MV-4-11 (cell line): ENCODE data around the gene PLEKHG3.
A peak's percentile ranks its signal among the peaks of the same experiment; 100 is the strongest.

Experiments used
- DNase-seq: peaks from one replicate; lab custom pipeline; 2025; lab: John Stamatoyannopoulos, UW

PLEKHG3 gene

DNA sequence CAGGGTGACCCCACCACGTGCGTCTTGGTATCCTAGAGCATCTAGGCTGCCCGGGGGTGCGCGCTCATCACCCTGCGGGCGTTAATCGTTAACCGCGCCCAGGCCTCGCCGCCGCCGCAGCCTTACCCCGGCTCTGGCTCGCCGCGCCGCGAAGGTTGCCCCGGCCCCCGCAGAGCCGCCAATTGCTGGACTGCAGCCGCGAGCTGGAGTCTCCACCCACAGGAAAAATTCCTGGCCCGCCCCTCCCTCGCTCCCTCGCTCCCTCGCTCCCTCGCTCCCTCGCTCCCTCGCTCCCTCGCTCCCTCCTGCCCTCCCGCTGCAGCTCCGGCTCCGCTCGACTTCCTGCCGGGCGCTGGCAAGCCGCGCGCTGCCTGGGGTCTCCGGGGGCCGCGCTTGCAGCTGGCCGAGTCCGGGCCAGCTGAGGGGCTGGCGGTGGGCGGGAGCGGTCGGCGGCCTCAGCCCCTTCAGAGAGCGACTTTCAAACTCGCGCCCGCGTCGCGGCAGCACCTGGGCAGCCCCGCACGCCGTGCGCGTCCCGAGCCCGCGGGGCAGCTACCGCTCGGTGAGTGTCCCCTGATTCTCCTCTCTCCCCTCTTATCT, at the start of gene PLEKHG3:
TSS of gene PLEKHG3 (plus strand) at position 282 of the 600 bp plus-strand sequence. CDS start 23,208 bp downstream, outside the sequence.
- peak; percentile 29 for DNase-seq

DNA sequence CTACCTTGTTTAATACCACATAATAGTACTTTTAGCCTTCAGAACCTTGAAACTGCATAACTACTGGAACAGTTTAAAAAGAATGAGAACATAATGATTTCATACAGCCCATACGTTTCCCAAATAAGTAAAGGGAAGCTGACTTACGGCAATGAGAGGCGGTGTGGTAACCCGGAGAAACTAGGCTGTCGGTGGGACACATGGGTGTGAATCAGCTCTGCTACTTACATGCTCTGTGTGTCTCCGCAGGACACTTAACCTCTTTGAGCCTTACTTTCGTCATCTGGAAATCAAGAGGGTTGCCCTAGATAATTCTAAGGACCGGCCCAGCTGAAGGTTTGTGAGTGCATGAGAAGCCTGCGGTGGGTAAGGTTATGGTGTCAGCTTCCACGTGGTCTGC, 49.3 kb upstream of the PLEKHG3 start:
- peak; percentile 88 for DNase-seq

DNA sequence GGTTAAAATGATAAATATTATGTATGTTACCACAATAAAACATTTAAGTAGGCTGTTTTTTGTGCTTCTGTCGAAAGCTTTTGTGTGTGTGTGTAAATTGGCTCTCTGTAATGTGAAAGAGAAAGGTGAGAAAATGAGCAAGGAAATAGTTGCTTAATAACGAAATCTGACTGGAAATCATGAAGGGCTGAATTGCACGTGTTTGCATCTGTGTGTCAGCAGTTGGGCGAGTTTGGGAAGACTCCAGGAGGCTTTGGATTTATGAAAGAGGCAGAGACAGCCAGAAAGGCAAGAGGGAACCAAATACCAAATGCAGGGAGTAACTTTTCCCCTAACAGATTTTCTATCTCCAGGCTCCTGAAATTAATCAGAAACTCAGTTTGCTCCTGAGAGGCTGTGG, 47.2 kb upstream of the PLEKHG3 start:
- DNase-seq: no peak

DNA sequence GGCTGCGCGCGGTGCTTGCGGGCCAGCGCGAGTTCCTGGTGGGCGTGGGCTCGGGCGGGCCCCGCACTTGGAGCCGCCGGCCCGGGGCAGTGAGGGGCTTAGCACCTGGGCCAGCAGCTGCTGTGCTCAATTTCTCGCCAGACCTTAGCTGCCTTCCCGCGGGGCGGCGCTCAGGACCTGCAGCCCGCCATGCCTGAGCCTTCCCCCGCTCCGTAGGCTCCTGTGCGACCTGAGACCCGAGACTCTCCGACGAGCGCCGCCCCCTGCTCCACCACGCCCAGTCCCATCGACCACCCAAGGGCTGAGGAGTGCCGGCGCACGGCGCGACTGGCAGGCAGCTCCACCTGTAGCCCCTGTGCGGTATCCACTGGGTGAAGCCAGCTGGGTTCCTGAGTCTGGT, 46.0 kb upstream of the PLEKHG3 start:
- DNase-seq: no peak

DNA sequence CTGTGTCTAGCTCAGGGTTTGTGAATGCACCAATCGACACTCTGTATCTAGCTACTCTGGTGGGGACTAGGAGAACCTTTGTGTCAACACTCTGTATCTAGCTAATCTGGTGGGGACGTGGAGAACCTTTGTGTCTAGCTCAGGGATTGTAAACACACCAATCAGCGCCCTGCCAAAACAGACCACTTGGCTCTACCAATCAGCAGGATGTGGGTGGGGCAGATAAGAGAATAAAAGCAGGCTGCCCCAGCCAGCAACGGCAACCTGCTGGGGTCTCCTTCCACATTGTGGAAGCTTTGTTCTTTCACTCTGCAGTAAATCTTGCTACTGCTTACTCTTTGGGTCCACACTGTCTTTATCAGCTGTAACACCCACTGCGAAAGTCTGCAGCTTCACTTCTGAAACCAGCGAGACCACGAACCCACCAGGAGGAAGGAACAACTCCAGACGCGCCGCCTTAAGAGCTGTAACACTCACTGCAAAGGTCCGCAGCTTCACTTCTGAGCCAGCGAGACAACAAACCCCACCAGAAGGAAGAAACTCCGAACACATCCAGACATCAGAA, 45.4 kb upstream of the PLEKHG3 start:
- peak; percentile 80 for DNase-seq

DNA sequence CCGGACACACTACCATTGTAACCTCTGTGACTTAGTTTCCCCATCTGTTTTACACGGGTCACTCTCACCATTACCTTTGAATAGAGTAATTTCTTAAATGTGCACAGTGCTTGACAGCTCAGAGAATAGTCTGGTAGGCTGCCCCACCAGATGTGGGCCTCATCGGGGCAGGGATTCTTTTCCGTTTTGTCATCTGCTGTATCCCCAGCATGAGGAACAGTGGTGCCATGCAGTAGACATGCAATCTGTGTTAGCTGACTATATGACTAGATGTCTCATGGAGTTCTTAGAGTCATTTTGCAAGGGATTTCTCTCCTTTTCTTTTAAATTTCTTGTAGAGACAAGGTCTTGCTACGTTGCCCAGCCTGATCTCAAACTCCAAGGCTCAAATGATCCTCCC, 44.9 kb upstream of the PLEKHG3 start:
- DNase-seq: no peak

DNA sequence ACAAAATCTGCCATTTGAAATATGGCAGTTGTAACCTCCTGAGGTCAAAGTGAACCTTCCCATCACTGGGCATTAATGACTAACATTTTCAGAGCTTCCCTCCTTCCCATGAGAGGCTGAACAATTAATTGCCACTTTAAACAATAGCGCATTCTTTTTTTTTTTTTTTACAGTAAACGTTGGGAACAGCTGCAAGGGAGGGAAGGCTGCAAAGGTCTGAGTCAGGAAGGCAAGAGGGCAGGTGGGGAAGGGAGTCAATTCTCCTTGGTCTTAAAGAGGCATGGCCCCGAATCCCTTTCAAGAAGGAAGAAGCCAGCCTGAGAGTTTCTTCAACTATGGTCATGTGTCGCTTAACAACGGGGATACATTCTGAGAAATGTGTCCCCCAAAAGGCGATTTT, 41.0 kb upstream of the PLEKHG3 start:
- no peak for DNase-seq

DNA sequence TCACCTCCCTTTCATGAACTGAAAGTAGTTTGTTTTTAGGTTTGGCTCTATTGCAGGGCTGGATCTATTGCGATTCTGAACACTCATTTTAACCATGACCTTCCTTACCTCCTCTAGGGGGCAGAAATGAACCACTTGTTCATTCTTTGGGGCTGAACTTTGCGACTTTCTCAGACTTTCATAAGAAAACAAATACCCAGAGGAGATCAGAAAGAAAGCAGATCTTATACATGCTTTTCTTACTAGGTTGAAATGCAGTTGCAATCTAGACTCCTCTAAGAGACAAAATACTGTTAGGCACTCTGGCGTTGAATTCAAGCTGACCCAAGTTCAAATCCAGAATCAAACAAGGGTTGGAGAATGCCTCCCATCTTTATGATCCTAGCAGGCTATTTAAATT, 32.6 kb upstream of the PLEKHG3 start:
- DNase-seq: peak; percentile 79

DNA sequence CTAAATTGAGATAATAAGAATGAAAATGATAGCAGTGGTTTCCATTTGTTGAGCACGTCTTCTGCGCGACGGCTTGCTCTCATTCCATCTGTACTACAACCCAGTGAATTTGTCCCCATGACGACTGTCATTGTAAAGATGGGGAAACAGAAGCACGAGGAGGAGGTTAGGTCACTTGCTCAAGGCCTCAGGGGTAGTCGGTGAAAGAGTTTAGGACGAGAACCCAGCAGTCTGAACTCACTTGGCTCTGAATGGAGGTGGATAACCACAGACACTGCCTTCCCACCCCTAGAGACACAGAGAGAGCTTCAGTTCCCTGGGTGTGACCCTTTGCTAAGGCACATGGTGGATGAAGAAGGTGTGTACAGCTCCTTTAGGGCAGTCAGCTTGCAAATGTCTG, 30.9 kb upstream of the PLEKHG3 start:
- DNase-seq: peak; percentile 38

DNA sequence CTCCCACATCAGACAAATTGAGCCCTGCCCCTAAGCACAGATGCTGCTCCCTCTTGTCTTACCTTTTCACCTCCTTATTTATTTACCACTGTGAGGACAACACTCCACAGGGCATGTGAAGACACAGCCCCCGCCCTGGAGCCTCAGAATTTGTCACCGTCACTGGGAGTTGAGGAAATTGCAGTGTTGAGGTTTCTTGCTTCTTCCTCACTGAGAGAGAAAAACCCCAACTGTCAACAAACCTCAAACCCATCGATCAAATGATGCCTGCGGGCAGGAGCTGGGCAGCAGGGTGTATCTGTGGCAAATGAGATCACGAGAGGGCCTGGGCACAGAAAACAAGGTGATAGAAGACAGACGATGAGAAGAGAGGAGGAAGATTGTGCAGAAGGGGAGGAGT, 30.5 kb upstream of the PLEKHG3 start:
- DNase-seq: peak; percentile 97

DNA sequence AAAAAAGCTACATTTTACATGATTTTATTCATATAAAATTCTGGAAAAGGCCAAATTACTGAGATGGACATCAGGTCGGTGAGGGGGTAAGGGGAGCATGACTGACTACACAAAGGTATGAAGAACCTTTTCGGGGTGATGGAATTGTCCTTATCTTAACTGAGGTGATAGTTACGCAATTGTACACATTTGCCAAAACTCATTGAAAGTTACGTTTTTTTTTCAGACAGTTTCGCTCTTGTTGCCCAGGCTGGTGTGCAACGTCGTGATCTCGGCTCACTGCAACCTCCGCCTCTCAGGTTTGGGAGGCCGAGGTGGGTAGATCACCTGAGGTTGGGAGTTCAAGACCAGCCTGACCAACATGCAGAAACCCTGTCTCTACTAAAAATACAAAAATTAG, 29.4 kb upstream of the PLEKHG3 start:
- no peak for DNase-seq

DNA sequence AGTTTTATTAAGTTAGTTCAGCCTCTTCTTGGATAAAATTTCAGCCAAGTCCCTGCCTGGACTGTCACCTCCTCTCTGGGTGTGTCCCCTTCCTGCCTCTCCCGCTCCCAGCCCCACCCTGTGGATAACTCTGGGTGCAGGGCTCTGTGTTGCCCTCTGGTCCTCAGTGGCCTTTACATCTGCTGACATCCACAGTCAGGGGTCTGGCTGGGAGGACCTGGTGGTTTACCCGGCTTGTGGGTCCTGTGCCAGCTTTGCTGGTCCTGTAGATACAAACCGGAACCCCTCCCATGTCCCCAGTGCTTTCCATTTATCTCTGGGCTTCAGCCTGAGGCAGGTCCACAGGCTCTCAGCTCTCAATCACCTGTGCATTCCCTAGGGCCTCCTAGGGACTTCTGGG, 28.9 kb upstream of the PLEKHG3 start:
- no peak for DNase-seq

DNA sequence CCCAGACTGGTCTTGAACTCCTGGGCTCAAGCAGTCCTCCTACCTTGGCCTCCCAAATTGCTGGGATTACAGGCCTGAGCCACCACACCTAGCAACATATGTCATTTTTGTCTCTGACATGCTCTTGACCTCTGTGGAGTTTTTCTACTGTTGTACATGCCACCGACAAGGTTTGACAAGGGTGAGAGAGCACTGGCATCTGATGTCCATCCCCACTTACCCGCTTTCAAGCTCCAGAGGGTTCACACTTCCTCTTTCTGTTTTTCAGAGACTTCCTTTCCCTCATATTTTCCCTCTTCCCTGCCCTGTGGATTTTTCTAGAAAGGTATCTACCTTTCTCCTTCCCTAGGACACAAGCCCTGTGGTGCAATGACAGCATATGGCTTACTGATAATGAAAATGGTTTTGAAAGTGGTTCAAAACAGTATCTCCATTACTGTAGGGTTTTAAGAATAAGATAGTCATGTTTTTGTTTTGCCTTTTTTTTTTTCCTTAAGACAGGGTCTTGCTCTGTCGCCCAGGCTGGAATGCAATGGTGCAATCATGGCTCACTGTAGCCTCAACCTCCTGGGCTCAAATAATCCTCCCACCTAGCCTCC, 27.7 kb upstream of the PLEKHG3 start:
- DNase-seq: peak; percentile 52

DNA sequence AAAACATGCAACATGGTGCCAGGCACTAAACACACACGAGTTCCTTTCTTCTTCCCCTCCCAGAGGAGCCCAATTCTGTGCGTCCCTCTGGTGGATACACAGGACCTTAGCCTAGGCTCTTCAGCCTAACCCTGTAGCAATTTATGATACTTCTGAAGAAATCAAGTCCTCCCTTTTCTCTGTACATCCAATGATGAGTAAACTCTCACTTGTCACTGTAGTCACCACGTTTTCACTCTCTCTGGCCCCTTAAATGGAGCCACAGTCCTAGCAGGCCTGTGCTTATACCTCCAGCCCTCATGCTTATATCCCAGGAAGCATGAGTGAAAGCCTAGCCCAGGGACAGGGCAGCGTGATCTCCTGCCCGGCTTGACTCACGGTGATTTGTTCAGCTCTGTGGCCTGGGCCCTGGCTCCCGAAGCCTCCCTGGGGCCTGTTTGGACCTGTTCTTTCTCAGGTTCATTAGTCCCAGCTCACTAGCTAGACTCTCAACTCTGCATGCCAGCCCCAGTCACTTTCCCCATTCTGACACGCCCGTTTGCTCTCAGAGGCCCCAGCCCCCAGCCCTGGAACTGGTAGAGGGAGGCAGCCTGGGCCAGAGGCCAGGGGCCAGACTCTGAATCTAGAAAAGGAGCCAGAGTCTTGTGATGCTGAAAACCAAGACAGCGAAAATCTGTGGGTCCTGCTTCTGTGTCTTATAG, 24.1 kb upstream of the PLEKHG3 start:
- no peak for DNase-seq

DNA sequence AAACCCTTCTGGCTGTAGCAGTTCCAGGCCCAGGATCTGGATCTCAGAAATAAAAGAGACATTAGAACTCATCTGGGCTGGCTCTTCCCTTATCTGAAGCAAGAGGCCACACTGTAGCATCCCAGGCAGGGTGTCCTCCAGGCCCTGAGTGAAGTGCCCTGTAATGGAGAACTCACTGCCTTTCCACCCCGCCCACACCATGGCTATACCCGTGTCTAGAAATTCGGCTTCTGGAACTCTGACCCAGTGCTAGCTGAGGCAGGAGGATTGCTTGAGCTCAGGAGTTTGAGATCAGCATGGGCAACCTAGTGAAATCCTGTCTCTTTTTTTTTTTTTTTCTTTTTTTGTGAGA, 23.5 kb upstream of the PLEKHG3 start:
- no peak for DNase-seq

DNA sequence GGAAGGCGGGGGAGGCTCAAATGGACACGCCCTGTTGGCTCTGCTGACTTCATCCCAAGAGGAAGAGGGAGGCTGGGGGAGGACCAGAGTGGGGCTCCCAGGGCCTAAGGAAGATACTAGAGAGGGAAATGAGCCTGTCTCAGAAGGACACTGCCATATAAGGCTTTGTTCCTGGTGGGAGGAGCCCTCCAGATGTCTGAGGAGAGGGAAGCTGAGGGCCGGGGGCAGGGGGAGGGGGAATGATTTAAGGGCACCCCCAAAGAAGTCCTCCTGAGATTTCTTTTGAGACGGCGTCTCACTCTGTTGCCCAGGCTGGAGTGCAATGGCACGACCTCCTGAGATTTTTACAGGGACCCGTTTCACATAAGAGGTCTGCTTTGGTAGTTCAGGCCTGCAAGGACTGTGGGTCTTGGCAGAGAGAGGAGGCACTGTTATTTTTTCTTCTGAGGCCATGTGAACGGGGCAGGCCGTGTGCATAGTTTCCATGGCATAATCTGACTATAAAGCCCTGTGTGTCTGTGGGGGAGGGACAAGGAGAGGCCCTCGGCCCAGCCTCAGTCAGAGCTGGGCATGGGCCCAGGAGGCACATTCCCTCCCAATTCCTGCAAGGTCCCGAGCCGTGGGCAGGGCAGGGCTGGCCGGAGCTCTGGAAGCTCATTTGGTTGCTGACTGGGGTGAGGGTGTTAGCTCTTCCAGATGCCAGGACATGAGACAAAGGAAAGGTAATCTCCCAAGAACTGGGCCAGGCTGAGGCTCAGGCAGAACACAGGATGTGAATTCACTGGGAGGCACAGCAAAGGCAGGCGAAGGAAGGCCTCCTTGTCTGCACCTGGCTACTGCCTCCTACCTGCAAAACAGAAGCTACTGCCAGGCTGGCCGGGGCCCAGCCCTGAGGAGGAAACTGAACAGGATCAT, 22.2 kb upstream of the PLEKHG3 start:
- DNase-seq: peak; percentile 27

DNA sequence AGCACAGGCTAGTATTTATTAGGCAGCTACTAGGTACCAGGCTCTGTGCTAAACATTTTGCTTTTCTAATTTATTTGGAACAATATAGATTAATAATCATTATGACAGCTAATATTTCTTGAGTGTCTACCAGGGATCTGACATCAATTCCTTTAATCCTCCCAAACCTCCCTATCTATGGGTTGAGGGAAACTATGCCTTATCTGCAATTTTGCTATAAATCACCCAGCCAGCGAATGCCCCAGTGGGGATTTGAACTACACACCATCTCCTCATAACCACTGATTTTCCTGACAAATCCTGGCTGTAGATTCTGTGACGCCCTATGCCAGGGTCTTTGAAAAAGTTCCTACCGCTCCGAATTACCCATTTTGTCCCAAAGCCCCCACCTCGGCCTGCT, 21.4 kb upstream of the PLEKHG3 start:
- DNase-seq: no peak

DNA sequence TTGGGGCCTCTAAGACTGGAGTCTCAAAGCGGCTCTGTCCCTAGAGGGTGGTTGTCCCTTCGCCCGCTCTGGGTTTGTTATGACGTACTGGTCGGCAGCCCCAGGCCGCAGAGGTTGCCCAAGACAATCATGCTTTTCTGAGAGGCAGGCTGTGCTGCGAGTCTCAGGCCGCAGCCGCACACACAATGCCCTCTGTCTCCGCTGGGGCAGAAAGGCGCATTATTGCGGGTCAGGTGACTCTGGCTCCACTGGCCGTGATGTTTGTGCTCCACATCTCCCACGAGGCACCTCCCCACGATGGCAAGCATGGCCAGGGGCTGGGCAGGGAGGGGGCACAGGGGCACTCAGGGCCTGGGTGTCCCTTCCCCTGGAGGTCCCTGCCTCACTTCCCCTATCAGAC, 21.0 kb upstream of the PLEKHG3 start:
- DNase-seq: peak; percentile 85

DNA sequence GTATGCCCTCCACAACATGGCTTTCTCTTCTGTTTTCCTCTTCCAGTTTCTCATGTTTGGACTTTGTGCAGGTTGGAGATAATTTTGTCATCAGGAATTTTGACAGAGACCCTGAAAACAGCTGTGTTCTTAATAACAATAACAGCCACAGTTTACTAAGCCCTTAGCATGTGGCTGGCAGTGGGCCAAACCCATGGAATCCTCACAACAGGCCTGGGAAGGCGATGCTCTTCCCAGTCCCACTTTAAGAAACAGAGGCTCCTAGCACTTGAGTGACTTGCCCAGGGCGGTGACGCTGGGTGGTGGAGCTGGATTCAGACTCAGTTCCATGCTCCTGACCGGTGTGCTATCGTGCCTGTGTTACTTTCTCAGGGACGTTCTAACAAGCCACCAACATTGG, 20.1 kb upstream of the PLEKHG3 start:
- DNase-seq: no peak

DNA sequence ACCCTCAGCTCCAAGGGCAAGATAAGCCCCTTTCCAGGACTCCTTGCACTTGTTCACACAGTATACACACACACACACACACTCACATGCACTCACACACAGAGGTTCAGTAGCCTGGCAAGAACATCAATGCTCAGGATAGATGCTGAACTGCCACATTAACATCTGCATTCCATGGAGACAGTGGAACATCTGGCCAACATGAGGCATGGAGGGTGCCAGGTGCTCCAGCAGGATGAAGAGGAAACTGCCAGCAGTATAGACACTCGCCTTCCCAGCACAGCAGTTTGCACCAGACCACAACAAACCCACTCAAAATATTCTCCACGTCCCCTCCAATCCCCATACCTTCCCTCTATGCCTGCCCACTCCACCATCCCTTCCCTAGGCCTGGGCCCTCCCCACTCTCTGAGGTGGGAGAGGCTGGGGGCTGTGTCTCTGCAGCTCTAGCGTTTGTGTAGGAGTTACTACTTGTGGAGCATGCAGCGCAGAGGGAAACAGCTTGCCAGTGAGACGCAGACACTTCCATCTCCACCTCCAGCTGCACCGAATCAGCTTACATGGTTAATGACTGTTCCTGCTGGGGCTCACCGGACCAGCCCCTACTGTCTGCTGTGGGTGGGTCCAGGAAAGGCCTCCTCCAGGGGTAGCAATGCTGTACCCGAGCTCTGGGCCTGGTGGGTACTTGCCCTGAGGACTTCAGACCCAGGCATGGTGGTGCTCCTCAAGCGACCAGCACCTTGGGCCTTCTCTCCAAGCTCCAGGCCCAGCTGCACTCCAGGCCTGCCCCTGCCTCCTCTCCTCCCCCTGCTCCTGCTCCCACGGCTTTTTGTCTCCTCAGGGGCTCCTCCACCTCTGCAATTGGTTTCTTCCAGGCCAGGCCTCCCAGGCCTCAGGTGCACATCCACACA, 18.6 kb upstream of the PLEKHG3 start:
- DNase-seq: no peak

DNA sequence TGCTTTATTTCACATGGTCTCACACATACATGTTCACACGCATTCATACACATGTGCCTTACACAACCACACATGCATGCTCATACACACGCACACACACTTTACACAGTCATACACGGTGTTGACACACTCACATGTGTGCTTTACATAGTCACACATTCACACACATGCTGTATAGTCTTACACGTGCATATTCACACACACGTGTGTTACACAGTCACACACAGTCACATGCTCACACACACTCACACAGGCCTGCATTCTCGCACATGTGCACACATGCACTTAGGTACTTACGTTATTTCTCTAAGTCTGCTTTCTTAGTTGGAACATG, 18.0 kb upstream of the PLEKHG3 start:
- DNase-seq: no peak
